Nephron progenitor cell (in vitro differentiated cells): ENCODE results near the gene FAM193A.
"Not testable (repeated sequence)": the region's sequence is repeated elsewhere in the genome, so short reads cannot be mapped to it uniquely, and the experiment has no call there.

ENCODE experiments used
- DNase-seq: peaks from one replicate; pipeline ENCODE4 v3.0.0; 2021
- H3K27ac Mint-ChIP-seq: 2 replicates; pipeline ENCODE4 v1.8.0; 2021; ENCODE audit warnings: mild to moderate bottlenecking, moderate library complexity, mixed read lengths
- H3K27me3 Mint-ChIP-seq: 2 replicates; pipeline ENCODE4 v1.8.0; 2021; ENCODE audit warnings: mild to moderate bottlenecking, low read depth, mixed read lengths; ENCODE audit not compliant: poor library complexity
- H3K36me3 Mint-ChIP-seq: 2 replicates; pipeline ENCODE4 v1.8.0; 2021; ENCODE audit warnings: low read depth, mixed read lengths
- H3K4me1 Mint-ChIP-seq: 2 replicates; pipeline ENCODE4 v1.8.0; 2021; ENCODE audit warnings: mixed read lengths
- H3K4me3 Mint-ChIP-seq: 2 replicates; pipeline ENCODE4 v1.8.0; 2021; ENCODE audit warnings: mild to moderate bottlenecking, moderate library complexity, mixed read lengths
- H3K9me3 Mint-ChIP-seq: 2 replicates; pipeline ENCODE4 v1.8.0; 2021; ENCODE audit warnings: mild to moderate bottlenecking, moderate library complexity, mixed read lengths
- TF ChIP-seq, protein P1 (sequence below): fragments of 200-600 bp; sonication (generic); IDR thresholded peaks from 2 replicates; pipeline ENCODE4 v1.5.0; 2021; ENCODE audit warnings: antibody characterized with exemption

FAM193A gene

DNA sequence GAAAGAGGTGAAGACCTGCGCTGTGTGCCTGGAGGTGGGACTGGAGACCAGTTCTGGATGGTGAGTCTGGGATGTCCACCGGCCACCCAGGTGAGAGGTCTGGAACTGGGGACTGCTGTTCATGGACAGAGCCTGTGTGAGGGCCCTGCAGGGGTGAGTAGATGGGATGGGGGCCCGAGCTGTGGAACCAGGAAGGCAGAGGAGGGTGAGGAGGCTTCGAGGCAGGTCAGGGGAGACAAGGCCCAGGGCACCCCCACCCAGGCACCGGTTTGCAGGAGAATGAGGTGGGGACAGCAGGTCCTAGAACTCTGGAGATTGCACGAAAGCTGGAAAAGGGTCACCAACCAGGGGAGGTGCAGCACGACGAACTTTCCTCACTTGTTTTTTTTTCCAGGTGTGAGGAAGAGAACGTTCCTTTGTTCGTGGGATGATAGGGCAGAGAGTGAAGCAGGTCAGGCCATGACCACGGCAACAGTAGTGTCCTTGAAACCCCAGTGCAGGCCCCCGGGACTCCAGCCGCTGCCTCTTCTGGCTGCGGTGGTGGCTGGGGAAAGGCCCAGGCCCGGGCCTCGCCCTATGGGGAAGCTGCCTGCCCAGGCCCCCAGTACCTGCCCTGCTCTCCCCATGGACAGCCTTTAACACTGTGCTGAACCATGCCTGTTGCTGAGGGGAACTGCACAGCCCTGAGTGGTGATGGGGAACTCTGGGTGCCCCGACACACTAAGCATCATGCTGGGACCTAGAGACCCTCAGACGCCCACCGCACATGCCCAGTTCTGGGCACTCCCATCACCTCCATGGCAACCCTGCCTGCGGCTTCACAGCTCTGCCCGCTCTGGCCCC, 196.8 kb downstream of the FAM193A start:
- DNase-seq, result no peak
- Mint-ChIP-seq H3K9me3 (peaks cover 21% of the 10 kb centered on the region), H3K4me3 (no peak overlapping the region)

DNA sequence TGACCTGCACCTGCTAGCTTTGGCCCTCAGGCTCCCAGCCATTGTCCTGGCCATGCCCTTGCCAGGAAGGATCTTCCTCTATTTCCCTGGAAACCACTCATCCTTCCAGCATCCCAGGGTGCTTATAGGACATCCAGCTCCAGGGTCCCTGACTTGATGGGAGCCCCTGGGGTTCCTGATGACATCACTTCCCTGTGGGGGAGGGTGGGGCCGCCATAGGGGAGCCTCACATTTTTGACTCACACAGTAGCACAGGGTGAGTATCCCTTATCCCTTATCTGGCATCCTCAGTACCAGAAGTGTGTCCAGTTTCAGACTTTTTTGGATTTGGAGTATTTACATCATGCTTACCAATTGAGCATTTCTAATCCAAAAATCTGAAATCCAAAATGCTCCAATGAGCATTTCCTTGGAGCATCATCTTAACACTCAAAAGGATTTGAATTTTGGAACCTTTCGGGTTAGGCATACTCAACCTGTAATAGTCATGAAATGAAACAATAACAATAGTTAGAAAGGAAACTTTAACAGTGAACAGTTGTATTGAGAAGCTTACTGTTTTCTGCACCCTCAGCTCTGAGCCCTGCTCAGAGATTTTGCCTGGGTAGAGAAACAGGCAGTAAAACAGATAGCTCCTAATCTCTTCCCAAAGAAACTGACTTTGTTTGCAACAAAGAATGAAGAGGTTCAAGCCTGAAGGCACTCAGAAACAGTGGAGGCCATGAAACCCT, 197.6 kb downstream of the FAM193A start:
- peaks cover 68% of the 10 kb centered on the region for H3K36me3 Mint-ChIP-seq
- no peak overlapping the region for H3K4me3 Mint-ChIP-seq
- peak overlapping the region; percentile 88 for H3K27ac Mint-ChIP-seq
- H3K27me3 Mint-ChIP-seq, result no peaks in the 10 kb centered on the region
- TF ChIP-seq, protein P1, sequence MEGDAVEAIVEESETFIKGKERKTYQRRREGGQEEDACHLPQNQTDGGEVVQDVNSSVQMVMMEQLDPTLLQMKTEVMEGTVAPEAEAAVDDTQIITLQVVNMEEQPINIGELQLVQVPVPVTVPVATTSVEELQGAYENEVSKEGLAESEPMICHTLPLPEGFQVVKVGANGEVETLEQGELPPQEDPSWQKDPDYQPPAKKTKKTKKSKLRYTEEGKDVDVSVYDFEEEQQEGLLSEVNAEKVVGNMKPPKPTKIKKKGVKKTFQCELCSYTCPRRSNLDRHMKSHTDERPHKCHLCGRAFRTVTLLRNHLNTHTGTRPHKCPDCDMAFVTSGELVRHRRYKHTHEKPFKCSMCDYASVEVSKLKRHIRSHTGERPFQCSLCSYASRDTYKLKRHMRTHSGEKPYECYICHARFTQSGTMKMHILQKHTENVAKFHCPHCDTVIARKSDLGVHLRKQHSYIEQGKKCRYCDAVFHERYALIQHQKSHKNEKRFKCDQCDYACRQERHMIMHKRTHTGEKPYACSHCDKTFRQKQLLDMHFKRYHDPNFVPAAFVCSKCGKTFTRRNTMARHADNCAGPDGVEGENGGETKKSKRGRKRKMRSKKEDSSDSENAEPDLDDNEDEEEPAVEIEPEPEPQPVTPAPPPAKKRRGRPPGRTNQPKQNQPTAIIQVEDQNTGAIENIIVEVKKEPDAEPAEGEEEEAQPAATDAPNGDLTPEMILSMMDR, result no peak
- no peak for DNase-seq
- H3K9me3 Mint-ChIP-seq, result peaks cover 21% of the 10 kb centered on the region
- H3K4me1 Mint-ChIP-seq, result no peaks in the 10 kb centered on the region

More for the DNA sequence above, 196.8 kb downstream of the FAM193A start:
- H3K4me1 Mint-ChIP-seq, result no peaks in the 10 kb centered on the region
- TF ChIP-seq, protein P1, result no peak
- peak overlapping the region; percentile 98 for H3K27ac Mint-ChIP-seq
- H3K27me3 Mint-ChIP-seq, result no peaks in the 10 kb centered on the region
- H3K36me3 Mint-ChIP-seq, result peaks cover 66% of the 10 kb centered on the region

DNA sequence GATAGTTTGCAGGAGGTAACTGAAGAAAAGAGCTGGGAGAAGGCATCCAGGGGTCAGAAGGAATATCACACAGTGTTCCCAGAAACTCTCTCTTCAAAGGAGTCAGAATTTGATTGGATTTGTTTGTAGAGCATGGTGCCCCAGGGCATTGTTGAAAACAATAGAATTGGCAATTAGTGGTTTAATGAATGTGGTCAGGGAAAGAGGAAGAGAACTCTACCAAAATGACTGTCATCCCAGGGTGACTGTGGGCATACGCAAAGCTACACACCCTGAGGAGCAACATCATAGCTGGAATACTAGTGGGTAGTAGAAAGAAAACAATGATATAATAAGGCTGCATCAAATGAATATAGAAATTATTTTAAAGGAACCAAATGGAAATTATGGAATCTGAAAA, 198.2 kb downstream of the FAM193A start:
- Mint-ChIP-seq H3K9me3 (peaks cover 21% of the 10 kb centered on the region), H3K27ac (peak overlapping the region; percentile 88), H3K4me1 (no peaks in the 10 kb centered on the region), H3K4me3 (no peak overlapping the region), H3K27me3 (no peaks in the 10 kb centered on the region), H3K36me3 (peaks cover 62% of the 10 kb centered on the region)
- TF ChIP-seq, protein P1, result no peak
- DNase-seq, result no peak

DNA sequence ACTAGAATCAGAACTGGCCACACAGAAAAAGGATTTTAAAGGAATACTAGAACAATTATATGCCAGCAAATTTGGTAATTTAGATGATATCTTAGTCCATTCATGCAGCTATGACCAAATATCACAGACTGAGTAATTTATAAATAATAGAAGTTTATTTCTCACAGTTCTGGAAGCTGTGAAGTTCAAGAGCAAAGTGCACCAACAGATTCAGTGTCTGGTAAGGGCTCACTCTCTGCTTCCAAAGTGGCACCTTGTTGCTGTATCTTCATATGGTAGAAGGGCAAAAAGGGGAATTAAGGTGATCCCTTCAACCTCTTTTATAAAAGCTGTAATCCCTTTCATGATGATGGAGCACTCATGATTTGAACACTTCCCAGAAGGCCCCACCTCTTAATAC, 199.4 kb downstream of the FAM193A start:
- H3K27me3 Mint-ChIP-seq, result peaks cover 4% of the 10 kb centered on the region
- H3K4me3 Mint-ChIP-seq, result no peak overlapping the region
- H3K27ac Mint-ChIP-seq, result no peak overlapping the region
- DNase-seq, result no peak
- TF ChIP-seq, protein P1, result no peak
- H3K4me1 Mint-ChIP-seq, result no peaks in the 10 kb centered on the region
- H3K9me3 Mint-ChIP-seq, result peaks cover 21% of the 10 kb centered on the region
- H3K36me3 Mint-ChIP-seq, result peaks cover 54% of the 10 kb centered on the region

DNA sequence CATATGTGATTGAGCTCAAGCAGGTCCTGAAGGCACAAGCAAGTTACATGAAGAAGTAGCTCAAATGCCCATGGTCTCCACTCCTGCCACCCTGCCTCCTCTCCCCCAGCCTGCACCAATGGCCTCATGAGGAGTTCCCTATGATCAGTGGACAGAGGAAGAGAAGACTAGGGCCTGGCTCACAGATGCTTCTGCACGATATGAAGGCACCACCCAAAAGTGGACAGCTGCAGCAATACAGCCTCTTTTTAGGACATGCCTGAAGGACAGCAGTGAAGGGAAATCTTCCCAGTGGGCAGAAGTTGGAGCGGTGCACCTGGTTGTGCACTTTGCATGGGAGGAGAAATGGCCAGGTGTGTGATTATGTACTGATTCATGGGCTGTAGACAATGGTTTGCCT, 201.8 kb downstream of the FAM193A start:
- not testable (repeated sequence) for H3K27me3 Mint-ChIP-seq, H3K4me3 Mint-ChIP-seq, DNase-seq, H3K4me1 Mint-ChIP-seq, H3K27ac Mint-ChIP-seq
- Mint-ChIP-seq H3K36me3 (peaks cover 35% of the 10 kb centered on the region), H3K9me3 (peaks cover 21% of the 10 kb centered on the region)

DNA sequence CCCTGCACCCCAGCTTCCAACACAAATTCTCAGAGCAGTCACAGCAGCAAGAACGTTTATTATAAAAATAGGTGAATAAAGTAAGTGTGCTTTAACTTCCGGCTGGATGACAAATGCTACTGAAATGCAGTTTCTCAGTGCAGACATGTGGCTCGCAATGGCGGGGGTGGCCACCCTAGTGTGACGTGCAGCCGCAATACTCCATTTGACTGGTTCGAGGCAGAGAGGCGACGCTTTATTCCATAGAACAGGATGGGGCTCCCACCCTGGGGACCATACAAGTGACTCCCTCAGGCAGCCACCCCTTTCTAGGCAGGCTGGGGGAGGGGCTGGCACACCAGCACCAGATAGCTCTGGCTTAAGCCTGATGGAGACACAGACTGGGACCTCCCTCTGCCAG, 205.2 kb downstream of the FAM193A start:
- H3K27ac Mint-ChIP-seq, result peak overlapping the region; percentile 84
- H3K4me1 Mint-ChIP-seq, result peaks cover 10% of the 10 kb centered on the region
- H3K36me3 Mint-ChIP-seq, result peaks cover 25% of the 10 kb centered on the region
- DNase-seq, result no peak
- H3K27me3 Mint-ChIP-seq, result peaks cover 4% of the 10 kb centered on the region
- TF ChIP-seq, protein P1, result no peak
- H3K9me3 Mint-ChIP-seq, result peaks cover 7% of the 10 kb centered on the region
- H3K4me3 Mint-ChIP-seq, result no peak overlapping the region
